Posterior cingulate gyrus (tissue), 11 donors: ENCODE data around the gene ESRRG.
A peak's percentile ranks its signal among the peaks of the same experiment; 100 is the strongest.

Experiments
- DNase-seq, 10 donors: peaks; one replicate each; pipeline versions ENCODE4 v3.0.0 to v3.0.0-alpha.2; 2020 to 2021; ENCODE audit warnings: mixed read lengths in 3 of 10
- intact Hi-C: fragments of 100-400 bp; cut with DNase I; formaldehyde crosslinking; loops from one replicate; pipeline ENCODE4 v1.15.1; 2023

The ESRRG gene

GRCh38 chr1:216587715-216588114, 135.5 kb downstream of the ESRRG start:
- intact Hi-C loops = no loop called here
- DNase-seq = no peak

DNA sequence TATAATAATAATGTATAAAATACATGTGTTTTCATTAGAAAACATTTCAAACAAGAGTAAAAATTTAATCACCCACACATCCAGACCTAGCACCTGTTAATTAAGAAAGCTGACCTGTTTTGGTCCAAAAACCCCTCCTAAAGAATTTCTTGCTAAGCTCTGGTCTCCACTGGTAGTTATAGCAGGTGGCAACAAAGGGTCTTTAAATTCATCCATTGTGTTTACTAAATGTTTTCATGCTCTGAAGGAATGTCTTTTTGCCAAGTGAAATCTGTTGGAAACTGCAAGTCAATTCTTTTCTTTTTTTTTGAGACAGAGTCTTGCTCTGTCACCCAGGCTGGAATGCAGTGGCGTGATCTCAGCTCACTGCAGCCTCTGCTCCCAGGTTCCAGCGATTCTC, 141.1 kb downstream of the ESRRG start:
- DNase-seq = no peak
- intact Hi-C loops = no loop called here

DNA sequence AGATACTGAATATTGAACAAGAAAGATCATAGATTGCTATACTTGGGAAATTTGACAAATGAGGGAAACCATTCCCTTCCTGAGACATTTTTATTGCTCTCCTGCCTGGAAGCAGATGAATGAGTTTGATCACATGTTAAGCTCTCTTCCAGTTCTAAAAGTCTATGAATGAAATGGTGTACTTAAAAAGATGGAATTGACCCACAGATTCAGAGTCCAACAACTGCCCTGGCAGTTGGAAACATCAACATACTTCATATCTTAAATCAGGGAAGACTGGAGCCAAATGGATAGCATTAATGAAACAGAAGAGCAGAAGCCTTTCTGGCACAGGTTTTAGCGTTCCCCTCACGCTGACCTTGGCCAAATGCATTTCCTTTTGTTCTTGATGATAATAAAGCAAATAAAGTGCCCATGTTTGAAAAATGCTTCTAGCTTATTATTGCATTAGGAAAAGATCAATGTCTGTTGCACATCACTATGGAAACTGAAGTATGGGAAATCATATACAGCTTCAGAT, 142.6 kb downstream of the ESRRG start:
- DNase-seq = no peak
- intact Hi-C loops = no loop called here

DNA sequence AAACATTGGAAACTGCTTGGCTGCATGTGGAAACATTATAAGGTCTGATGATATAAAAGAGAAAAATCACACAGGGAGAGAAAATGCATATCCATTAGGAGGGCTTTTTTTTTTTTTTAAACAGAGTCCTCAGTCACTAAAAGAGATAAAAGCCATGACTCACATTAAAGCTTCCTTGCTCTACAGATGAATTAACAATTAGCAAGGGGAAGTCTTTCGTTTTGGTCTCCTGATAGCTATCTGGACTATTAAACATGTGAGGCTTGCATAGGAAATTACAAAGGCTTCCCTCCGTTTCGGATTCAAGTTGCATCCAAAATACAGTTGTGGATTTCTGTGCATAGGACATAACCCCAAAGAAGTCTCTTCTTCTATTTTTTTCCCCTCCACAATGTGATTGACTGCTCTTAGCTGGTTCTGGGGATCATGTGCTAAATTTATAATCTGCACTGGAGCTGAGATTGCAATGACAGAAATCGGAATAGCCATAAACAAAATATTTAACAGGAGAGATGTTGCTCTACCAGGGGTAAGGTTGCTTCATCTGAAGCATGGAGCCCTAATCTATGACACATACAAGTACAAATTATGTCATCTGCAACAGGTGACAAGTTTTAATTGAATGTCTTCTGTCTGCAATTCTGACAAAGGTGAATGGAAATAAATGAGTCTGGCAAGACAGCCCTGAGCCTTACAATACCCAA, 146.8 kb downstream of the ESRRG start:
- DNase-seq = no peak
- intact Hi-C loops = no loop called here

- intact Hi-C loops = no loop called here
- DNase-seq = no peak
Measured at GRCh38 chr1:216566641-216567205, 156.5 kb downstream of the ESRRG start.

DNA sequence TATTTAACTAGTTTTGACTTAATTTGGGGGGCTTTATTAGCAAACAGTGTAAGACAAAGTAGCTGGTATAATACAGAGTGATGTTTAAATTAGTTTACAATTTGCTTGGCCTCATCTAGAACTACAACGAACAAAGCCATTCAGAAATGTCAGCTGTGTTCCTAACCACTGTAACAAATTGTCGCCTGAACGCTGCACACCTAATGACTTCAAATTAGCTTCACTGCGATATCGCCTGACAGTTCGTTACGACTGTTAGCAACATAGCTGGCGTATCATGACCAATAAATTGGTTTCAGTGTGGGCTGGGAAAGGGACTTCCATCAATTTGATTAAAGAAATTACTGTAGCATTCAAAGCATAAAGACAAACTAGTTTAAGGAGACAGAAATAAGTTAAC, 160.1 kb downstream of the ESRRG start:
- intact Hi-C loops = no loop called here
- DNase-seq = no peak

DNA sequence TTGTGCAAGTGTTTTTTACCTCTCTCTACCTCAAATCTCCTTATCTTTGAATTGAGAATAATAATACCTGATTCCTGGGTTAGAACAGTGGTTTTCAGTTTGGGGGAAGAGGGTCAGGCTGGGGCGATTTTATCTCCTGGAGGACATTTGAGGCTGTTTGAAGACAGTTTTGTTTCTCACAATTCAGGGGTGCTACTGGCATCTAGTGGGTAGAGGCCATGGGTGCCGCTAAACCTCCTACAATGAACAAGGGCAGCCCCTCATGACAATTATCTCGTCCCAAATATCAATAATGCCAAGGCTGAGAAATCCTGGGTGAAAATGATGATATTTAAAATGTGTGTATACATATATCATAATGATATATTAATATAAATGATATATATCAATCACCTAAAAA, 160.8 kb downstream of the ESRRG start:
- intact Hi-C loops = no loop called here
- no peak for DNase-seq

DNA sequence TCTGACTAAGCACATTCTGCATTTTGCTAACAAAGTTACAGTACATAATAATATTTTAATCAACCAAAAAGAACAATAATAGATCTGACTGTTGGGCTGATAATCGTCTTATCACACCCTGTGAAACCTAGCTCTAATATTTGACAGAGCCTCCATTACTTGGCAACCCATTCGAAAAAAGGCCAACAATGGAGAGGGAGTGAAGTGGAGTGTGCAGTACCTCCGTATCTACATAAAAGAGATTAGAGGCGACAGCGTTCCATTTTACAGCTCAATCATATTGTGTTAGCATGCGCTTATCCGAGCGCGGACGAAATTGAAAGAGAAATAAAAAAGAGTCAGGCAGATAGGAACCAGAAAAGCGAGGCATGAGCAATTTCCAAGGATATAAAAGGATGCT, 162.7 kb downstream of the ESRRG start:
- no peak for DNase-seq
- intact Hi-C loops = no loop called here

DNA sequence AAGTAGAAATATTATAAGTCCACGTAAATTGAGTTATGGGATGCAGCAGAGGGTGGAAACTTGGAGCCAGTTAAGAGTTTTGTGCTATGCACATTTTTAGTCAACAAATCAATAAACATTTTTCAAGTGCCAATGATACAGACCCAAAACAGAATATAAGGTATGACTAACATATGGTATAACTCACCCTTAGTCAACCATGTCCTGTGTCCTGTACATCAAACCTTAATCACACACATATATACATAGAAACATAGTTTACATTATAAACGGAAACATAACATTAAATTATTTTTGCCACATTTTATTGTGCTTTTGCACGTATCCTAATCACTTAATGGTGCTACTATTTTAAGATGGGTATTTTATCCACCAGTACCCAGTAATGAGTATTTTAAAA, 163.9 kb downstream of the ESRRG start:
- no peak for DNase-seq
- intact Hi-C loops = no loop called here

DNA sequence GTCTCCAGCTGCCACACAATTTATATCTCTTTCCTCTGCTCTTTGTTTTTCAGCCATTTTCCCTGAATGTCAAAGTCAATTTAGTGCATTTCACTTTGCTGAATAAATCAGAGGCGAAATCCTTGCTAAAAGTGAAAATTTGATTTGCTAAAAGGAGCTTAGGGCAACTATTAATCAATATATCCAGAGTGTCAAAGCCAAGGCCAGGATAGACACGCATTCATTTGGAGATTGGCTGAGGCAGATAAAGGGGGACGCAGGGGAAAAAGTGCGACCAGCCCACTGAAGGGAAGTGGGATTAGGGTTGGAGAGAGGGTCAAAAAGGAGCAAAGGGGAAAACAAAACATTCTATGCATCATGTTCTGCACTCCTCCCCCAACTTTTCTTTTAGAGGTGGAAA, 167.6 kb downstream of the ESRRG start:
- intact Hi-C loops = no loop called here

DNA sequence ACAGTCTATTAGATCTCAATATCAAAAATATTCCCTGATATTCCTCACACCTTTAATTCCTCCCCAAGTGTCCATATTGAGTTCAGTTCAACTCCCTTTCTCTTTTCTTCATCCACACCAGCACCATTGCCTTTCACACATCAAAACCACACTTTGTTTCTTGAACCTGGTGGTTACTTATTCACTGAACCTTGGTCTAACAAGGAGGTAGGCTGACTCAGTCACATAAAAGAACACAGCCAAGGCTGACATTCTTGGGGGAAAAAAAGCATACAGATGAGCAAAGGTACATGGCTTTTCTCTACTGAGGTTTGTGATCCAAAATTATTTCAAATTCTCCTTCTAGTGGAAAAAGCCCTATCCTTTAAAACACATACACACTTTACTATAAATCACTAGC, 168.3 kb downstream of the ESRRG start:
- DNase-seq = no peak
- intact Hi-C loops = no loop called here

More for the DNA sequence above, 167.6 kb downstream of the ESRRG start:
- no peak for DNase-seq

DNA sequence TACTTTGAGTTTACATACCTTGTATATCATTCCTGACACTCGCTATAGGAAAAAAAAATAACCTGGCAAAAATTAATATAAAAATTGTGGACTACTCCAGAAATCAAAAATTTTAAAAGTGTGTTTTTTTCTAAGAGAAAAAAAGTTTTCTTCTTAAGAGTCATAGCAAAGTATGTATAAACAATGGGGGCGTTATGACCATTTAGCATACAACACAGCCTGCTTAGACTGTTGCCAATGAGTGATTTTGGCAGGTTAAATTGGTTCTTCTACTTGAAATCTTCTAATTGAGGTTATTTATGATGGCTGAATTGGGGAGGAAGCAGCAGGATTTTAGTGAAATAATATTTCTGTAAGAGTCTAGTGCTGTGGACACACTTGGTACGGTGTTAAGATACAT, 169.5 kb downstream of the ESRRG start:
- intact Hi-C loops = no loop called here
- no peak for DNase-seq

- DNase-seq = no peak
Measured at GRCh38 chr1:216553040-216553439, 170.2 kb downstream of the ESRRG start.

DNA sequence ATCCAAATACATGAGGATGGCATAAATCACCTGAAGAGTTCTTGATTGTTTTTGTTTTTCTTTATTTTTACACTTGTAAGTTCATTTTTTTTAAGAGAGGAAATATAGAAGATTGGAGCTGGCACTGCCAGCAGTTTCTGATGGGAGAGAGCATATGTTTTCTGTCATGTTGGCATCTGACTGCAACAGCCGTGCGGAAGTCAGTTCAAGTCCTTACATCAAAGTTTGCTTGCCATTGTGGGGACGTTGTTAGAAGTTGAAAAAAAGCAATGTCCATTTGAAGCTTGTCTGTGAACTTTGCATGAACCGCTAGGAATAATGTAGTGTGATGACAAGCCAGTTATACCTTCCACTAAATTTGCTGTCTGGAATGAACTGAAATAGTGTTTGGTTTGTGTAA, 173.4 kb downstream of the ESRRG start:
- no peak for DNase-seq
- intact Hi-C loops = no loop called here

More at GRCh38 chr1:216553040-216553439, 170.2 kb downstream of the ESRRG start:
- intact Hi-C loops = no loop called here

- intact Hi-C loops = no loop called here
- DNase-seq = no peak
Measured at GRCh38 chr1:216542741-216543140, 180.5 kb downstream of the ESRRG start.

- DNase-seq = no peak
- intact Hi-C loops = no loop called here
Measured at GRCh38 chr1:216542263-216542662, 181.0 kb downstream of the ESRRG start.

GRCh38 chr1:216535751-216536150, 187.5 kb downstream of the ESRRG start:
- no peak for DNase-seq
- intact Hi-C loops = no loop called here

GRCh38 chr1:216535059-216535458, 188.2 kb downstream of the ESRRG start:
- intact Hi-C loops = no loop called here
- no peak for DNase-seq

GRCh38 chr1:216533776-216534175, 189.5 kb downstream of the ESRRG start:
- no peak for DNase-seq
- intact Hi-C loops = no loop called here

DNA sequence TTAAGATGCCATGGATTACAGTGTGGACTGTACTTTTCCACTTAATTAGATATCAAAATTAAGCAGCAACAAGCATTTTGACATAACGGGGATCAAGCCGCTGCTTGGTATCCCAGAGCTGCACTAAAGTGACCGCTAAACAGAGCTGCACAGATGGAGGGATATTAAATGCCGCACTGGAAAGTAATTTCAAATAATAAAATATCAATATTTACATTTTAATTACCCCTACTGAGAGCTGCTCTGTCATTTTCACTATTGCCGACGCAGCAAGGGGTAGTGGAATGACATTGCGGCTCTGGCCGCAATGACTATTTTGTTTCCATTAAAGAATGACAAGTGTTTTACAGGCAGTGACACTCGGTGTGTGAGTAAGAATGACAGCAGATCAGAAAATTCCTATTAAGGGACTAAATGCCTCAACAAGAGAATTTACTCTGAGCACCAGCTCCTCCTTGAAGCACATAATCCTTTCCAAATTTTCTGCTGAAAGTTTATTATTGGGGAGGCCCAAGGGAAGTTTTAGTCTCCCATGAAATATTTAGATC, 190.9 kb downstream of the ESRRG start:
- no peak for DNase-seq
- intact Hi-C loops = no loop called here

DNA sequence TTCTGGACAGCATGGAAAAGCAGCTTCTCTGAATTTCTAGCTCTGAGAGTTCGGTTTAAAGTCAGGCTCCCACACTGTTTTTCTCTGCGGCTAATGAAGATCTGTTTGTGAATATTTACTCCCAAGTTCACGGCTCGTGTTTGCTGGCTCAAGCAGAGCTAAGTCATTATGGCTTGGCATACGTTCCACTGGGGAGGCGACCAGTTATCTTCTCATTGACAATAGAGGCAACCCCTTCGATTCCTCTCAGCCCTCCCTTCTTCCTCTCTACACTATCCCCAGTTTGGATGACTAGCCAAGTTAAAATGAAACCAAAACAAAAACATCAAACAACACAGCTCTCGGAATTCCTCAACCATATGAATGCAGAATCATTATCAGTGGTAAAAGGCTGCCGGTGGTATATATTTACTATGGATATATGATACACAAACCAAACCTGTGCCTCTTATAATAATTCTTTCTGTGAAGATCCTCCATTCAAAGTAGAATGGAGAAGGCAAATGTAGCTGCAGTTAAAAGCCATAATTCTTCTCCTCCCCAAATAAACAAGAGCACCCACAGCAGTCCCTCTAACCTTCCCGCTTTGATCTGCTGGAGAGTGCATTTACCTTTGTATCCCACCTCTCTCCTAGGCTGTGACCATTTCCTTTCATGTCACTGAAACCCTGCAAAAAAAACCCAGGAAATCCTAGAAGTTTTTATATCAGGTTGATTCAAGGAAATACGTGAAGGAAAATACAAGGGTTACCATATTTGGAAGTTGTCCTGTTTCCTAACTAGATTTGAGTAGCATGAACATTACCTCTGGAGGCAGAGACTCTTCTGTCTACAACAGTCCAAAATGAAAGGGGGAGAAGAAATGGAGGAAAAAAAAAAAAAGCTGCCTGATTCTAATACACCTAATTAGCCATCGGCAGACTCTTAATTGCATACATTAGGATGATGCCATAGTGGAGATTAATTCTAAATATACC, 191.7 kb downstream of the ESRRG start:
- intact Hi-C loops = no loop called here
- DNase-seq = peak in 1 of 10 donors; percentile 14
